ENCODE measurements around the gene PCSK7. TPM values are rescaled to one million over a fixed set of nuclear protein-coding genes. Genes with fewer than 3 reads are reported as not detected.

PCSK7 gene
- polyA plus RNA-seq, 1 donor (not counting 4 experiments of a cell fraction or from before 2014, with no cell fraction given): 32.9 TPM

DNA sequence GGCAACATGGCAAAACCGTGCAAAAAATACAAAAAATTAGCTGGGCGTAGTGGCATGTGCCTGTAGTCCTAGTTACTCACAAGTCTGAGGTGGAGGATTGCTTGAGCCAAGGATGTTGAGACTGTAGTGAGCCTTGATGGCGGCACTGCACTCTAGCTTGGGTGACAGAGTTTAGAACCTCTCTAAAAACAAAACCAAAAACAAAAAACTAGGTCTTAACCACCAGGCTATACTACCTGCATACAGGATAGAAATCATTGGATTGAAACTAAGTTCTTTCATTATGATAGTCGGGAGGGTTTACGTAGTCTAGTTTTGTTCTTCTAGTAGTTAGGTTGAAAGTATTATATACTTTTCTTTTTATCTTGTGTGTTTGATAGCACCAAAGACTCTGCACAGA is 6.3 kb upstream of the PCSK7 start:
- no peak for FAIRE-seq
- TF ChIP-seq EZH2 (IDR thresholded peaks at IDR 0.05; ENCODE audit: low read length) (no peak), CTCF (optimal IDR thresholded peaks at IDR 0.05 in 1 of 3, IDR thresholded peaks at IDR 0.05 in 1 of 3, conservative IDR thresholded peaks at IDR 0.05 in 1 of 3; ENCODE audit: extremely low read depth in 1 of 3, insufficient read depth in 2 of 3, low read length in 3 of 3) (no peak)
- Histone ChIP-seq H3K9me1 (ENCODE audit: control insufficient read depth, extremely low read depth, insufficient read depth, low read length) (no peaks in the 10 kb centered on the region), H3K36me3 (ENCODE audit: control insufficient read depth in 2 of 2, extremely low read depth in 1 of 2, insufficient read depth in 2 of 2, low read length in 2 of 2) (peaks cover 0 to 3% of the 10 kb centered on the region in 2 experiments), H3K9ac (ENCODE audit: control insufficient read depth, extremely low read depth, insufficient read depth, low read length) (no peak overlapping the region), H3K4me1 (ENCODE audit: control insufficient read depth, extremely low read depth, insufficient read depth, low read length) (peaks cover 9% of the 10 kb centered on the region), H3K79me2 (ENCODE audit: control insufficient read depth, insufficient read depth, low read length) (peaks cover 9% of the 10 kb centered on the region), H3K4me3 (ENCODE audit: control insufficient read depth in 2 of 3, extremely low read depth in 1 of 3, insufficient read depth in 2 of 3, low read depth in 1 of 3, low read length in 3 of 3) (no peak overlapping the region), H3K4me2 (ENCODE audit: control insufficient read depth, extremely low read depth, insufficient read depth, low read depth, low read length) (no peak overlapping the region), H3K9me3 (ENCODE audit: control insufficient read depth, low read depth, low read length) (no peaks in the 10 kb centered on the region), H3K27me3 (ENCODE audit: control insufficient read depth, extremely low read depth, insufficient read depth, low read length) (no peaks in the 10 kb centered on the region), H3K27ac (ENCODE audit: control insufficient read depth, insufficient read depth, low read length) (no peak overlapping the region), H2AFZ (ENCODE audit: control insufficient read depth, low read length) (no peak overlapping the region), H4K20me1 (ENCODE audit: control insufficient read depth, extremely low read depth, insufficient read depth, low read length) (no peaks in the 10 kb centered on the region)
- DNase-seq (ENCODE audit: low read depth, low spot score): no peak
- dilution Hi-C loops (cut with MboI; ENCODE audit: extremely low pct_ligation_motif_present, low sequenced_read_pairs): no loop called here

DNA sequence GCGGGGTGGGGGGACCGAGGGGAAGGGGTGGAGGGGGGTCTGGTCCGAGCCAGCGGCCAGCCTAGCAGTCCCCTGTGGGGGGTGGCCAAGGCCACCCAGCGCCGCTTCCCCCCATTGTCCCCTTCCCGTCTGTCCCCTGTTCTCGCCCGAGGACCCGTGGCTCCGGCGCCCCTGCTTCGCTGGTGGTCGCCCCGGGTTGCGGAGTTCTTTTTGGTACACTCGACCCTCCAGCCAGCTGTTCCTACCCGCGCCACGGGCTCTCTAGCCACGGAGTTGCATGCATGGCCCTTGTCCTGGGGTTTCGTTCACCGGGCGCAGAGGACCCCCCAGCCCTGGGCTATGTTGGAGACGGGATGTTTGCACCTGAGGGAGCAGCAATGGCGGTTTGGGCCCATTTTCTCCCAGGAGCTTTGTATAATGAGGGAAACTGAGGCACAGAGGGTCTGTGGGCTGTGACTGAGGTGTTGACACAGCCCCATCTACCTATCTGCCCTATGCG is 1.1 kb upstream of the PCSK7 start:
- H3K9me1 ChIP-seq (ENCODE audit: control insufficient read depth, extremely low read depth, insufficient read depth, low read length): no peaks in the 10 kb centered on the region
- peak overlapping the region; percentile 72 for H2AFZ ChIP-seq (ENCODE audit: control insufficient read depth, low read length)
- no peak for TF ChIP-seq CTCF (optimal IDR thresholded peaks at IDR 0.05 in 1 of 3, IDR thresholded peaks at IDR 0.05 in 1 of 3, conservative IDR thresholded peaks at IDR 0.05 in 1 of 3; ENCODE audit: extremely low read depth in 1 of 3, insufficient read depth in 2 of 3, low read length in 3 of 3)
- TF ChIP-seq EZH2 (IDR thresholded peaks at IDR 0.05; ENCODE audit: low read length): no peak
- H4K20me1 ChIP-seq (ENCODE audit: control insufficient read depth, extremely low read depth, insufficient read depth, low read length): no peaks in the 10 kb centered on the region
- peaks cover 13 to 18% of the 10 kb centered on the region in 2 experiments for H3K36me3 ChIP-seq (ENCODE audit: control insufficient read depth in 2 of 2, extremely low read depth in 1 of 2, insufficient read depth in 2 of 2, low read length in 2 of 2)
- no peaks in the 10 kb centered on the region for H3K9me3 ChIP-seq (ENCODE audit: control insufficient read depth, low read depth, low read length)
- peaks cover 43% of the 10 kb centered on the region for H3K79me2 ChIP-seq (ENCODE audit: control insufficient read depth, insufficient read depth, low read length)
- DNase-seq (ENCODE audit: low read depth, low spot score) (no peak), FAIRE-seq (no peak)
- peak overlapping the region; percentile 86 to 97 (median 92) for H3K4me3 ChIP-seq (ENCODE audit: control insufficient read depth in 2 of 3, extremely low read depth in 1 of 3, insufficient read depth in 2 of 3, low read depth in 1 of 3, low read length in 3 of 3)
- H3K4me1 ChIP-seq (ENCODE audit: control insufficient read depth, extremely low read depth, insufficient read depth, low read length): peaks cover 20% of the 10 kb centered on the region
- peak overlapping the region; percentile 61 for H3K27ac ChIP-seq (ENCODE audit: control insufficient read depth, insufficient read depth, low read length)
- no peaks in the 10 kb centered on the region for H3K27me3 ChIP-seq (ENCODE audit: control insufficient read depth, extremely low read depth, insufficient read depth, low read length)
- dilution Hi-C loops (cut with MboI; ENCODE audit: extremely low pct_ligation_motif_present, low sequenced_read_pairs): no loop called here
- H3K4me2 ChIP-seq (ENCODE audit: control insufficient read depth, extremely low read depth, insufficient read depth, low read depth, low read length): peak overlapping the region; percentile 96
- H3K9ac ChIP-seq (ENCODE audit: control insufficient read depth, extremely low read depth, insufficient read depth, low read length): peak overlapping the region; percentile 82

All from keratinocyte (primary cell).